IMR-90 (cell line): Measurements from ENCODE around the gene ZBTB44. TPM values are rescaled to one million over a fixed set of nuclear protein-coding genes. Genes with fewer than 3 reads are reported as not detected.

Source experiments
- ATAC-seq: fragments of 200-7000 bp; cut with Tn5 transposase; 2 replicates; pipeline ENCODE4 v1.9.1; 2020; ENCODE audit warnings: low read depth, mild to moderate bottlenecking, moderate library complexity
- BruUV-seq: library from RNA; stranded (reverse); fragments of 400-500 nt; replicated peaks from 2 replicates; lab custom pipeline; 2021; lab: Mats Ljungman, UMichigan
- CTCF ChIA-PET: fragments of 300-600 bp; formaldehyde crosslinking; extraction: SDS; loops from one replicate; lab custom pipeline; 2021; ENCODE audit warnings: antibody characterized with exemption; lab: Yijun Ruan, JAX
- POLR2A ChIA-PET: fragments of 300-600 bp; sonication (Branson Sonifier 250); formaldehyde crosslinking; loops from one replicate; lab custom pipeline; 2022; ENCODE audit warnings: antibody characterized with exemption; ENCODE audit not compliant: unreplicated experiment; lab: Charles Lee
- DNase-seq: peaks from one replicate; pipeline ENCODE4 v3.0.0; 2013
- H2AFZ ChIP-seq: replicated peaks from 2 replicates; pipeline ENCODE3; 2013; ENCODE audit warnings: low read length, mild to moderate bottlenecking; ENCODE audit not compliant: poor library complexity
- H2AK5ac ChIP-seq: 2 replicates; pipeline ENCODE4 v1.6.1; 2013; ENCODE audit warnings: low read depth, low read length, inconsistent platforms
- H2AK9ac ChIP-seq: replicated peaks from 2 replicates; pipeline ENCODE3; 2013; ENCODE audit warnings: mild to moderate bottlenecking, low read depth, low read length, moderate library complexity; ENCODE audit not compliant: poor library complexity
- H2BK120ac ChIP-seq: 2 replicates; pipeline ENCODE4 v1.6.1; 2013; ENCODE audit warnings: low read depth, low read length, inconsistent platforms
- H2BK15ac ChIP-seq: 3 replicates; pipeline ENCODE4 v1.6.1; 2013; ENCODE audit warnings: low read depth, low read length, inconsistent platforms
- H2BK20ac ChIP-seq: 2 replicates; pipeline ENCODE4 v1.6.1; 2013; ENCODE audit warnings: low read depth, mild to moderate bottlenecking, inconsistent platforms, low read length, moderate library complexity
- H2BK5ac ChIP-seq: 2 replicates; pipeline ENCODE4 v1.6.1; 2013; ENCODE audit warnings: mild to moderate bottlenecking, low read depth, low read length, inconsistent platforms; ENCODE audit not compliant: poor library complexity, severe bottlenecking
- H3K14ac ChIP-seq: replicated peaks from 2 replicates; pipeline ENCODE4 v1.6.1; 2013; ENCODE audit warnings: low read depth, low read length, inconsistent platforms
- H3K18ac ChIP-seq: 2 replicates; pipeline ENCODE4 v1.6.1; 2013; ENCODE audit warnings: low read depth, low read length, control low read depth
- H3K23ac ChIP-seq: 2 replicates; pipeline ENCODE4 v1.6.1; 2013; ENCODE audit warnings: low read depth, low read length, inconsistent platforms
- H3K27ac ChIP-seq: 2 replicates; pipeline ENCODE4 v1.5.1; 2013; ENCODE audit warnings: mild to moderate bottlenecking, control low read depth, low read length; ENCODE audit not compliant: insufficient read depth
- H3K27me3 ChIP-seq: 2 replicates; pipeline ENCODE4 v1.6.1; 2013; ENCODE audit warnings: low read length; ENCODE audit not compliant: control insufficient read depth, insufficient read depth
- H3K36me3 ChIP-seq: 2 replicates; pipeline ENCODE4 v1.6.1; 2013; ENCODE audit warnings: low read length, mixed read lengths; ENCODE audit not compliant: control insufficient read depth, insufficient read depth
- H3K4ac ChIP-seq: 2 replicates; pipeline ENCODE4 v1.6.1; 2013; ENCODE audit warnings: low read depth, low read length, inconsistent platforms
- H3K4me1 ChIP-seq: 2 replicates; pipeline ENCODE4 v1.6.1; 2013; ENCODE audit warnings: low read length, mixed read lengths; ENCODE audit not compliant: control insufficient read depth, insufficient read depth
- H3K4me2 ChIP-seq: 2 replicates; pipeline ENCODE4 v1.6.1; 2013; ENCODE audit warnings: low read depth, mild to moderate bottlenecking, control low read depth, low read length, moderate library complexity
- H3K4me3 ChIP-seq: 2 replicates; pipeline ENCODE4 v1.5.1; 2013; ENCODE audit warnings: low read depth, mild to moderate bottlenecking, control low read depth, low read length, moderate library complexity; ENCODE audit not compliant: insufficient read depth
- H3K56ac ChIP-seq: 2 replicates; pipeline ENCODE4 v1.6.1; 2013; ENCODE audit warnings: low read length, inconsistent platforms; ENCODE audit not compliant: insufficient read depth; ENCODE audit errors: extremely low read depth
- H3K79me1 ChIP-seq, 2 experiments: 2 replicates each; pipeline ENCODE4 v1.6.1; 2013; ENCODE audit warnings: low read length in 2 of 2, inconsistent platforms in 1 of 2, low read depth in 1 of 2
- H3K9ac ChIP-seq: 2 replicates; pipeline ENCODE4 v1.6.1; 2013; ENCODE audit warnings: low read depth, low read length, control low read depth
- H3K9me1 ChIP-seq: 2 replicates; pipeline ENCODE4 v1.6.1; 2013; ENCODE audit warnings: low read length, inconsistent platforms; ENCODE audit not compliant: insufficient read depth
- H3K9me3 ChIP-seq: 2 replicates; pipeline ENCODE4 v1.6.1; 2013; ENCODE audit warnings: low read length; ENCODE audit not compliant: control insufficient read depth, insufficient read depth
- H4K20me1 ChIP-seq: 2 replicates; pipeline ENCODE4 v1.6.1; 2013; ENCODE audit warnings: low read length, inconsistent platforms; ENCODE audit not compliant: insufficient read depth
- H4K5ac ChIP-seq: 2 replicates; pipeline ENCODE4 v1.6.1; 2013; ENCODE audit warnings: mild to moderate bottlenecking, low read depth, low read length, control low read depth
- H4K8ac ChIP-seq, 2 experiments: 2 replicates each; pipeline ENCODE4 v1.6.1; 2013; ENCODE audit warnings: low read depth in 2 of 2, low read length in 2 of 2, control low read depth in 1 of 2, inconsistent platforms in 1 of 2
- H4K91ac ChIP-seq: 2 replicates; pipeline ENCODE4 v1.6.1; 2013; ENCODE audit warnings: low read depth, low read length, inconsistent platforms; ENCODE audit not compliant: insufficient read depth
- CHD1 ChIP-seq: IDR thresholded peaks from 2 replicates; pipeline ENCODE4 v1.6.1; 2012; ENCODE audit warnings: low read depth, low read length, improper control_type of control experiment
- ELK1 ChIP-seq: fragments of 150-350 bp; IDR thresholded peaks from 2 replicates; pipeline ENCODE4 v1.6.1; 2016; ENCODE audit warnings: low read depth, mild to moderate bottlenecking, low read length, moderate library complexity, borderline replicate concordance
- MXI1 ChIP-seq: IDR thresholded peaks from 2 replicates; pipeline ENCODE4 v1.6.1; 2012; ENCODE audit warnings: low read depth, mild to moderate bottlenecking, low read length, moderate library complexity, borderline replicate concordance
- RFX5 ChIP-seq: IDR thresholded peaks from 2 replicates; pipeline ENCODE4 v1.8.0; 2012; ENCODE audit warnings: low read depth, mild to moderate bottlenecking, low read length, moderate library complexity
- WGBS, 2 experiments: methylation state at CpG; one replicate each; pipeline versions ENCODE4 v1.1.5 to v1.1.7; 2013; ENCODE audit warnings: missing lambda C conversion rate in 2 of 2; ENCODE audit not compliant: insufficient read length in 1 of 2; ENCODE audit errors: extremely low coverage in 2 of 2; 5-methylcytosine and 5-hydroxymethylcytosine counted together
- dilution Hi-C: fragments of 300-500 bp; cut with HindIII; formaldehyde crosslinking; loops from one replicate; pipeline ENCODE4 v1.14.3; 2018; ENCODE audit warnings: low sequenced_read_pairs; ENCODE audit not compliant: unreplicated experiment
- in situ Hi-C: fragments of 300-500 bp; cut with MboI; formaldehyde crosslinking; loops from 3 replicates; pipeline ENCODE4 v1.14.3; 2019; ENCODE audit warnings: low sequenced_read_pairs, inconsistent platforms, mixed read lengths
- intact Hi-C: fragments of 100-400 bp; cut with micrococcal nuclease; formaldehyde crosslinking; loops from 2 replicates; pipeline ENCODE4 v1.10.0; 2022
- polyA plus RNA-seq, 3 experiments: library from polyadenylated mRNA; depleted of rRNA; stranded (reverse); fragments of >200 nt; gene quantifications; 2 replicates each; pipeline ENCODE4 v1.2.3, GENCODE V29; 2012; ENCODE audit warnings: low replicate concordance in 1 of 3
- total RNA-seq: library from RNA; depleted of rRNA; stranded (reverse); fragments of >200 nt; gene quantifications from 2 replicates; pipeline ENCODE4 v1.2.3, GENCODE V29; 2012

The ZBTB44 gene
- total and polyA plus RNA-seq, 2 of the 4 experiments (the other 2 are of a cell fraction) = 6.9 to 23.3 TPM

DNA sequence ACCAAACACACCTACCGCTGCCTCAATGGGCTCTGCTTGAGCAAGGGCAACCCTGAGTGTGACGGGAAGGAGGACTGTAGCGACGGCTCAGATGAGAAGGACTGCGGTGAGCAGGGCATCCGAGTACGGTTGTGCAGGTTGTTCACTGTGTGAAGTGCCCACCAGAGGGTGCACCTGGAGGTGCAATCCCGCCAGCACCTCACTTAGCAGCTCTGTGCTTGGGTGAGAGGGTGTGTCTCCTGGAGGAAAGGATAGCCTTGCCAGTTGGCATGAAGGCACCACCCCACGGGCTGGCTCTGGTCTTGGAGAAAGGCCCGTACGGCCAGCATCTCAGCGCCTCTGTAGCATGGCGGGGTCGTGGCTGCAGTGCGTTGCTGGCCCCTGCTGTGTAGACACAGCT, 115.8 kb downstream of the ZBTB44 start:
- Histone ChIP-seq H3K18ac (no peak overlapping the region), H3K14ac (no peak overlapping the region)

More for the DNA sequence above, 115.8 kb downstream of the ZBTB44 start:
- ChIA-PET CTCF (no interaction called here), POLR2A (no interaction called here)
- intact Hi-C loops = no loop called here
- no peak overlapping the region for H2BK120ac ChIP-seq
- no peak overlapping the region for H2BK15ac ChIP-seq
- no peaks in the 10 kb centered on the region for H3K4me1 ChIP-seq
- H3K36me3 ChIP-seq = no peaks in the 10 kb centered on the region
- no peak overlapping the region for H3K27ac ChIP-seq
- H4K5ac ChIP-seq = no peak overlapping the region
- in situ Hi-C loops = no loop called here
- H4K91ac ChIP-seq = no peak overlapping the region
- DNase-seq = no peak
- H3K4ac ChIP-seq = no peak overlapping the region
- no peak overlapping the region for H4K8ac ChIP-seq
- no peak overlapping the region for H3K56ac ChIP-seq
- H2AK9ac ChIP-seq = no peak overlapping the region
- H2BK20ac ChIP-seq = no peak overlapping the region
- no peak for ATAC-seq
- H3K9me1 ChIP-seq = no peaks in the 10 kb centered on the region
- TF ChIP-seq CHD1 (no peak), RFX5 (no peak), MXI1 (no peak), ELK1 (no peak)
- no peak overlapping the region for H2BK5ac ChIP-seq
- no peaks in the 10 kb centered on the region for H4K20me1 ChIP-seq
- peaks cover 34% of the 10 kb centered on the region for H3K27me3 ChIP-seq
- H3K9ac ChIP-seq = no peak overlapping the region
- BruUV-seq = no TSS peak
- H3K4me2 ChIP-seq = no peak overlapping the region
- no peak overlapping the region for H3K23ac ChIP-seq
- dilution Hi-C loops = no loop called here
- no peak overlapping the region for H3K4me3 ChIP-seq
- H2AK5ac ChIP-seq = no peak overlapping the region
- peaks cover 5% of the 10 kb centered on the region; the same call in 1 of the 2 replicates for H3K9me3 ChIP-seq
- WGBS, 2 experiments = 89% methylated on average over 11 of the region's 15 CpGs; no CpG with 5 or more reads in 1 of the 2 experiments
- no peaks in the 10 kb centered on the region for H3K79me1 ChIP-seq
- no peak overlapping the region for H2AFZ ChIP-seq
